Astrocyte of the spinal cord (primary cell): ENCODE results near the gene LTC4S.
A peak's percentile ranks its signal among the peaks of the same experiment; 100 is the strongest.

Experiments
- DNase-seq: peaks from one replicate; pipeline ENCODE4 v3.0.0; 2011; ENCODE audit warnings: low read depth, low spot score
- H3K4me3 ChIP-seq: 2 replicates; pipeline ENCODE4 v1.5.1; 2011; ENCODE audit warnings: low read depth, mild to moderate bottlenecking, low read length, moderate library complexity
- CTCF ChIP-seq: IDR thresholded peaks from 2 replicates; pipeline ENCODE4 v1.5.1; 2012; ENCODE audit warnings: low read depth, mild to moderate bottlenecking, low read length, inconsistent platforms
- in situ Hi-C: cut with HindIII; loops from 2 replicates; pipeline ENCODE4 v1.10.0; 2017; ENCODE audit warnings: low sequenced_read_pairs

Gene LTC4S

GRCh38 chr5:179795049-179795862 lies 1.5 kb downstream of the LTC4S start:
- H3K4me3 ChIP-seq = peak overlapping the region; percentile 35
- TF ChIP-seq CTCF = no peak
- no peak for DNase-seq
- in situ Hi-C loops = no loop called here

DNA sequence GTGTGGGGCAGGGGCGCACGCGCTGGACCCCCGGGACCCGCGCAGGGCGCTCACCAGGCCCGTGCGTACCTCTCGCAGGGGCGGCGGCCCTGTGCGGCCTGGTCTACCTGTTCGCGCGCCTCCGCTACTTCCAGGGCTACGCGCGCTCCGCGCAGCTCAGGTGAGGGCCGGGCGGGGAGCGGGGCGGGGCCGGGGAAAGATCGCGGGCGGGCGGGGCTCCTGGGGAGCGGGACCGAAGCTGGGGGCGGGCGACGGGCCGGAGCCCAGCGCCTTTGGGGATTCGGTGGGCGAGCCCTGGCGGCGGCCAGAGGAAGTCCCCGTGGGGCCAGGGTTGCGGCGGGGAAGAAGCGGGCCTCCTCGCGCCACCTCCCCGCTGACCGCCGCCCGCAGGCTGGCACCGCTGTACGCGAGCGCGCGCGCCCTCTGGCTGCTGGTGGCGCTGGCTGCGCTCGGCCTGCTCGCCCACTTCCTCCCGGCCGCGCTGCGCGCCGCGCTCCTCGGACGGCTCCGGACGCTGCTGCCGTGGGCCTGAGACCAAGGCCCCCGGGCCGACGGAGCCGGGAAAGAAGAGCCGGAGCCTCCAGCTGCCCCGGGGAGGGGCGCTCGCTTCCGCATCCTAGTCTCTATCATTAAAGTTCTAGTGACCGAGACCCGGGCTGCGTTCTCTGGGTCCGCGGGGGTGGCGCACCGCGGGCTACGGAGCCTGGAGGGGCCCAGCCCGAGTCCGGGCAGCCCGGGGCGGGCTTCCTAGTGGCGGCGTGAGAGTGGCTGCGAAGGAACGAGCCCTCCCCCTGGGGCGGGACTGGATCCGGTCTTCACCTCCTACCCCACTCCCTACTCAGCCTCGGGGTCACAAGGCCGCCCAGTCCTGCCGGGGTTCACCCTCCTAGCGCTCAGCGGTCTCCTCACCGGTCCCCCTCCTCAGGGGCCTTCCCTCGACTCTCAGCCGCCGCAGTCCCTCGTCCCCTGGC lies 2.4 kb downstream of the LTC4S start:
- DNase-seq = peak; percentile 79
- H3K4me3 ChIP-seq = peak overlapping the region; percentile 41
- peak; percentile 62 for TF ChIP-seq CTCF
- in situ Hi-C loops = no loop called here

GRCh38 chr5:179796877-179797608 lies 3.3 kb downstream of the LTC4S start:
- in situ Hi-C loops = no loop called here
- DNase-seq = no peak
- H3K4me3 ChIP-seq = no peak overlapping the region
- no peak for TF ChIP-seq CTCF

DNA sequence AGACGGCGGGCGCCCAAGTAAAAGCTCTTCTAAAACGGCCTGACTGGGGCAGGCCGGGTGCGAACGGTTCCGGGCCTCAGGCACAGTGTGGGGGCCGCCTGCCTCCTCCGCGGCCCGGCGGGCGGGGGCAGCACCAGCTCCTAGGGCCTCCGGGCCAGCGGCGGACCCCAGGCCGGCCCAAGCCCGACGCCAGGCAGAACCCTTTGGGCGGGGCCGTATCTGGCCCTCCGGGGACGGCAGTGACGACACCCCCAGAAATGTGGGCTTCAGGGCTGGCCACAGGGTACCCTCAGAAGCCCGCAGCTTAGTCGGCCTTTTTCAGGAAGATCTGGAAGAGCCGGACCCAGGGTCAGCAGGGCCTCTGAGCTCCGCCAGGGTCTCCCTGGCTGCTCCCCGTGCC lies 4.0 kb downstream of the LTC4S start:
- no peak for TF ChIP-seq CTCF
- in situ Hi-C loops = no loop called here
- H3K4me3 ChIP-seq = no peak overlapping the region
- no peak for DNase-seq

GRCh38 chr5:179798144-179798770 lies 4.5 kb downstream of the LTC4S start:
- in situ Hi-C loops = no loop called here
- no peak for DNase-seq
- no peak overlapping the region for H3K4me3 ChIP-seq
- no peak for TF ChIP-seq CTCF
